ENCODE results near the gene LRFN3.
"Not testable (repeated sequence)": the region's sequence is repeated elsewhere in the genome, so short reads cannot be mapped to it uniquely, and the experiment has no call there.

The LRFN3 gene

DNA sequence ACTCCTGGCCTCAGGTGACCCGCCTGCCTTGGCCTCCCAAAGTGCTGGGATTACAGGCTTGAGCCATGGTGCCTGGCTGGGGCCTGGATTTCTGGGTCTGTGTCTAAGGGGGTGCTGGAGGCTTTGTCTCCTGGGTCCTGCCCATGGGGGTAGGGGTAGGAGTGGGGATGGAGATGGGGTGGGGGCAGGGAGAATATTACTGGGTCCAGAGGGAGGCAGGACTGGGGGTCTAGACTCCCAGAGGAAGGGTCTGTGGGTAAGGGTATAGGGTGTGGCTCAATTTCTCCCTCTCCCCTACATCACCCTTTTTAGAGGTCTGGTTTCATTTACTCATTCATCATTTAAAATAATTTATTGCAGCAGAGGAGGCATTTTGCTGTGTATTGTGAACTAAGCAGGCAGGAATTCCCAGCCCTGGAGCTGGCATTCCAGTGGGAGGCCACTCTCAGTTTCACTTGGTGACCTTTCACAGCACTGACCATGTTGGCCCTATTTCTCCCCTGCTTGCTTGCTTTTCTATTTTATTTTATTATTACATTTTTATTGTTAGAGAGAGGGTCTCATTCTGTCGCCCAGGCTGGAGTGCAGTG is 35.0 kb upstream of the LRFN3 start:
- no peak for ATAC-seq (ENCODE audit: low read depth)
- Mint-ChIP-seq H3K4me1 (peaks cover 35% of the 10 kb centered on the region), H3K27ac (peak overlapping the region; percentile 98)

GRCh38 chr19:35901854-35902661 is 34.1 kb upstream of the LRFN3 start, which contains the start of gene HCST:
Gene HCST, plus strand, starts transcription at chr19:35902529. Its CDS starts 65 bp downstream, at chr19:35902594.
- peaks cover 37% of the 10 kb centered on the region for H3K4me1 Mint-ChIP-seq
- peak within 1 kb of the TSS; percentile 98 for H3K27ac Mint-ChIP-seq
- ATAC-seq (ENCODE audit: low read depth) (peak; percentile 7), DNase-seq (ENCODE audit: low spot score in 2 of 2) (peak in 1 of 2 donors; percentile 56)
- H3K36me3 Mint-ChIP-seq: peaks cover 9% of the 10 kb centered on the region
- H3K4me3 Mint-ChIP-seq: peak within 1 kb of the TSS; percentile 88
- H3K27me3 Mint-ChIP-seq: no peaks in the 10 kb centered on the region
- H3K9me3 Mint-ChIP-seq: no peaks in the 10 kb centered on the region

More for the DNA sequence above, 35.0 kb upstream of the LRFN3 start:
- no peak for DNase-seq (ENCODE audit: low spot score in 2 of 2)
- Mint-ChIP-seq H3K27me3 (no peaks in the 10 kb centered on the region), H3K9me3 (no peaks in the 10 kb centered on the region), H3K36me3 (peaks cover 14% of the 10 kb centered on the region), H3K4me3 (peak overlapping the region; percentile 98)

GRCh38 chr19:35902870-35903475 is 33.2 kb upstream of the LRFN3 start:
- Mint-ChIP-seq H3K36me3 (peaks cover 6% of the 10 kb centered on the region), H3K4me1 (peaks cover 38% of the 10 kb centered on the region), H3K27ac (peak overlapping the region; percentile 98), H3K9me3 (no peaks in the 10 kb centered on the region), H3K4me3 (peak overlapping the region; percentile 88), H3K27me3 (no peaks in the 10 kb centered on the region)
- ATAC-seq (ENCODE audit: low read depth) (no peak), DNase-seq (ENCODE audit: low spot score in 2 of 2) (no peak)

DNA sequence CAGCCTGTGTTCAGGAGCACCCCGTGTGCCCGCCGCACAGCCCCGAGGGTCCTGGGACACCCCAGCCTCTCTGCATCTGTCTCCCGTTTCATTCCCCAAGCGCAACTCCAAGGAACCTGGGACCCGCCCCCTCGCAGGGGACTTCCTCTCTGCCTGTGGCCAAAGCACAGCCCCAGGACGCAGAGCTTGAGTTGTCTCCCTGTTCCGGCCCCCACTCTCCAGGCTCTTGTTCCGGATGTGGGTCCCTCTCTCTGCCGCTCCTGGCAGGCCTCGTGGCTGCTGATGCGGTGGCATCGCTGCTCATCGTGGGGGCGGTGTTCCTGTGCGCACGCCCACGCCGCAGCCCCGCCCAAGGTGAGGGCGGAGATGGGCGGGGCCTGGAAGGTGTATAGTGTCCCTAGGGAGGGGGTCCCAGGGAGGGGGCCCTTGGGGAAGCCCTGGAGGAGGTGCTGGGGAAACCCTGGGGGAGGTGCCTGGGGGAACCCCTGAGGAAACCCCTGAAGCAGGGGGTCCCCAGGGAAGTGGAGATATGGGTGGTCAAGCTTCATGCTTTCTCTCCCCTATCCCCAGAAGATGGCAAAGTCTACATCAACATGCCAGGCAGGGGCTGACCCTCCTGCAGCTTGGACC is 32.5 kb upstream of the LRFN3 start:
- DNase-seq (ENCODE audit: low spot score in 2 of 2) (peak; percentile 96), ATAC-seq (ENCODE audit: low read depth) (peak; percentile 54)
- H3K27ac Mint-ChIP-seq: peak overlapping the region; percentile 98
- H3K36me3 Mint-ChIP-seq: peaks cover 2% of the 10 kb centered on the region
- H3K9me3 Mint-ChIP-seq: no peaks in the 10 kb centered on the region
- H3K4me3 Mint-ChIP-seq: peak overlapping the region; percentile 88
- H3K4me1 Mint-ChIP-seq: peaks cover 41% of the 10 kb centered on the region
- H3K27me3 Mint-ChIP-seq: no peaks in the 10 kb centered on the region

DNA sequence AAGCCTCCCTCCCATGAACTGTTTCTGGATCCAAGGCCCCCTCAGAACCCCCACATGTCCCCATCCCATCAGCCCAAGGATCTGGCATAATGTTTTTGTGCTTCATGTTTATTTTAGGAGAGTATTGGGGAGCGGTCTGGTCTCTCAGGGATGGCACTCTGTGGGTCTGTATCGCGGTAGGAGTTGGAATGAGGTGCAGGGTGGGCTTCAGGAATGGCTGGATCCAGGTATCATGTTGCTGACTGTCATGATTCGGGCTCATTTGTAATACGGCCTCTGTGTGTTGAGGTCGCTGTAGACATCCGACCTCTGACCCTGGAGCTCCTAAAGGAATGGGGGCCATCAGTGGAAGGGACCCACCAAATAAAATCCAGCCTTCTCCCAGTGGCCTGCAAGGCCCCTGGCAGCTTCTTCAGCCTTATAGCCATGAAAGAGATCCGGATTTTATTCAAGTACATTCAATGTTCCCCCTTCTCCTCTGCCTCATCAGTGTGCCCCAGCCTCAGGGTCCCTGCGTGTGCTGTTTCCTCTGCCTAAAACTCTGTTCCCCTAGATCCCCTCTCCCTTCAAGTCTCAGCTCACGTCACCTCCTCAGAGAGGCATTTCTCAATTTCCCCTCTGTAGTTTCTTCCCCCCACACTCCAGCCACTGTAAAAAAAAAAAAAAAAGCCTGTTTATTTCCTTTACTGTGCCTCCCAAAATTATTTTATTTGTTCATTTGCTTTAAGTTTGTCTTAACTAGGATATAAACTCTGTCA is 31.7 kb upstream of the LRFN3 start:
- no peaks in the 10 kb centered on the region for H3K9me3 Mint-ChIP-seq
- ATAC-seq (ENCODE audit: low read depth) (no peak), DNase-seq (ENCODE audit: low spot score in 2 of 2) (no peak)
- no peak overlapping the region for H3K4me3 Mint-ChIP-seq
- H3K36me3 Mint-ChIP-seq: peaks cover 1% of the 10 kb centered on the region
- no peaks in the 10 kb centered on the region for H3K27me3 Mint-ChIP-seq
- peaks cover 48% of the 10 kb centered on the region for H3K4me1 Mint-ChIP-seq
- H3K27ac Mint-ChIP-seq: peak overlapping the region; percentile 98

- Mint-ChIP-seq H3K36me3 (no peaks in the 10 kb centered on the region), H3K27ac (peak overlapping the region; percentile 98), H3K4me3 (no peak overlapping the region), H3K4me1 (peaks cover 51% of the 10 kb centered on the region), H3K9me3 (no peaks in the 10 kb centered on the region), H3K27me3 (no peaks in the 10 kb centered on the region)
- no peak for DNase-seq (ENCODE audit: low spot score in 2 of 2)
- ATAC-seq (ENCODE audit: low read depth): no peak
Measured at GRCh38 chr19:35905178-35905727, 30.9 kb upstream of the LRFN3 start.

- Mint-ChIP-seq H3K9me3 (no peaks in the 10 kb centered on the region), H3K27ac (peak overlapping the region; percentile 72), H3K36me3 (no peaks in the 10 kb centered on the region), H3K4me3 (no peak overlapping the region), H3K27me3 (no peaks in the 10 kb centered on the region), H3K4me1 (peaks cover 43% of the 10 kb centered on the region)
- no peak for DNase-seq (ENCODE audit: low spot score in 2 of 2)
- no peak for ATAC-seq (ENCODE audit: low read depth)
Measured at GRCh38 chr19:35907377-35907745, 28.8 kb upstream of the LRFN3 start.

GRCh38 chr19:35908010-35908441 is 28.1 kb upstream of the LRFN3 start, which contains the start of gene TYROBP:
Gene TYROBP, minus strand, starts transcription at chr19:35908295. Its CDS starts 67 bp downstream, at chr19:35908228.
- Mint-ChIP-seq H3K4me3 (peak within 1 kb of the TSS; percentile 55), H3K27ac (peak within 1 kb of the TSS; percentile 82), H3K9me3 (no peaks in the 10 kb centered on the region), H3K36me3 (no peaks in the 10 kb centered on the region), H3K4me1 (peaks cover 38% of the 10 kb centered on the region), H3K27me3 (no peaks in the 10 kb centered on the region)
- ATAC-seq (ENCODE audit: low read depth): no peak
- DNase-seq (ENCODE audit: low spot score in 2 of 2): no peak

- peak; percentile 74 to 85 for DNase-seq (ENCODE audit: low spot score in 2 of 2)
- no peaks in the 10 kb centered on the region for H3K27me3 Mint-ChIP-seq
- peaks cover 32% of the 10 kb centered on the region for H3K4me1 Mint-ChIP-seq
Measured at GRCh38 chr19:35908973-35909683, 27.0 kb upstream of the LRFN3 start.

GRCh38 chr19:35909684-35910035 is 26.5 kb upstream of the LRFN3 start:
- Mint-ChIP-seq H3K36me3 (no peaks in the 10 kb centered on the region), H3K27me3 (no peaks in the 10 kb centered on the region), H3K9me3 (no peaks in the 10 kb centered on the region), H3K27ac (peak overlapping the region; percentile 82), H3K4me3 (peak overlapping the region; percentile 55), H3K4me1 (peaks cover 29% of the 10 kb centered on the region)
- ATAC-seq (ENCODE audit: low read depth) (no peak), DNase-seq (ENCODE audit: low spot score in 2 of 2) (no peak)

More at GRCh38 chr19:35908973-35909683, 27.0 kb upstream of the LRFN3 start:
- no peaks in the 10 kb centered on the region for H3K36me3 Mint-ChIP-seq
- ATAC-seq (ENCODE audit: low read depth): peak; percentile 93
- peak overlapping the region; percentile 55 for H3K4me3 Mint-ChIP-seq
- no peaks in the 10 kb centered on the region for H3K9me3 Mint-ChIP-seq
- H3K27ac Mint-ChIP-seq: peak overlapping the region; percentile 82

DNA sequence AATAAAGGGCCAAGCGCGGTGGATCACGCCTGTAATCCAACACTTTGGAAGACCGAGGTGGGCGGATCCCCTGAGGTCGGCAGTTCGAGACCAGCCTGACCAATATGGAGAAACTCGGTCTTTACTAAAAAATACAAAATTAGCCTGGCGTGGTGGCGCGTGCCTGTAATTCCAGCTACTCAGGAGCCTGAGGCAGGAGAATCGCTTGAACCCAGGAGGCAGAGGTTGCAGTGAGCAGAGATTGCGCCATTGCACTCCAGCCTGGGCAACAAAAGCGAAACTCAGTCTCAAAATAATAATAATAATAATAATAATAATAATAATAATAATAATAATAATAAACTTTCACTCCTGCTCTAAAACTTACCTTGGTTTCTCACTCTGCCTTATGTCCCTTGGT is 25.8 kb upstream of the LRFN3 start:
- ATAC-seq (ENCODE audit: low read depth); H3K36me3 Mint-ChIP-seq; H3K4me3 Mint-ChIP-seq; DNase-seq (ENCODE audit: low spot score in 2 of 2); H3K27me3 Mint-ChIP-seq; H3K9me3 Mint-ChIP-seq: not testable (repeated sequence)
- Mint-ChIP-seq H3K4me1 (peaks cover 30% of the 10 kb centered on the region), H3K27ac (peak overlapping the region; percentile 82)

- H3K27me3 Mint-ChIP-seq: no peaks in the 10 kb centered on the region
- no peak for DNase-seq (ENCODE audit: low spot score in 2 of 2)
- no peaks in the 10 kb centered on the region for H3K9me3 Mint-ChIP-seq
- peaks cover 30% of the 10 kb centered on the region for H3K4me1 Mint-ChIP-seq
- no peak overlapping the region for H3K4me3 Mint-ChIP-seq
- H3K27ac Mint-ChIP-seq: peak overlapping the region; percentile 62
- no peaks in the 10 kb centered on the region for H3K36me3 Mint-ChIP-seq
- ATAC-seq (ENCODE audit: low read depth): no peak
Measured at GRCh38 chr19:35911173-35911572, 25.0 kb upstream of the LRFN3 start.

DNA sequence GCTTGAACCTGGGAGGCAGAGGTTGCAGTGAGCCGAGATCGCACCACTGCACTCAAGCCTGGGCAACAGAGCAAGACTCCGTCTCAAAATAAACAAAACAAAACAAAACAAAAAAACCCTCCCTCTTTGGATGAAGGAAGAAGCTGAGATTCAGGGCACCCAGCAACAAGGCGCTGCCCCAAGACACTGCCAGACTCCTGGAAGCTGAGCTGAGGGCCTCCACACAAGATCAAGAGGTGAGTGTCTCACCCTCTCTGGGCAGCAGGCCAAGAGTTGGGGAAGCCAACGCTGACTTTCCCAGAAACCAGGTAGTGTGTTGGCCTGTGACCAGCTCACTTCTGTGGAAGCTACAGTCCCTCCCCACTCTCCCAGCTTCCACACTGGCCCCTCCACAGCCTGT is 24.4 kb upstream of the LRFN3 start:
- Mint-ChIP-seq H3K9me3 (no peaks in the 10 kb centered on the region), H3K27ac (peak overlapping the region; percentile 62), H3K36me3 (no peaks in the 10 kb centered on the region), H3K4me3 (no peak overlapping the region), H3K27me3 (no peaks in the 10 kb centered on the region), H3K4me1 (peaks cover 30% of the 10 kb centered on the region)
- no peak for ATAC-seq (ENCODE audit: low read depth)
- no peak for DNase-seq (ENCODE audit: low spot score in 2 of 2)
